NCI-H2196 treated with DMSO at 0.1 percent for 48 hours (cell line): ENCODE results near the gene TAOK3.
"Not testable (repeated sequence)": the region's sequence is repeated elsewhere in the genome, so short reads cannot be mapped to it uniquely, and the experiment has no call there.

Experiments used
- DNase-seq: peaks from one replicate; lab custom pipeline; 2025; ENCODE audit not compliant: unreplicated experiment; lab: John Stamatoyannopoulos, UW

Gene TAOK3

GRCh38 chr12:118344829-118345228, 27.9 kb downstream of the TAOK3 start:
- DNase-seq = no peak

- DNase-seq = no peak
These were observed 30.6 kb downstream of the TAOK3 start for GRCh38 chr12:118342090-118342489.

- no peak for DNase-seq
These were observed 35.4 kb downstream of the TAOK3 start for GRCh38 chr12:118337194-118337838.

- no peak for DNase-seq
These were observed 36.6 kb downstream of the TAOK3 start for GRCh38 chr12:118336123-118336522.

GRCh38 chr12:118334939-118335567, 37.7 kb downstream of the TAOK3 start:
- DNase-seq = no peak

GRCh38 chr12:118334241-118334640, 38.5 kb downstream of the TAOK3 start:
- no peak for DNase-seq

GRCh38 chr12:118332511-118332910, 40.2 kb downstream of the TAOK3 start:
- DNase-seq = no peak

GRCh38 chr12:118330421-118331018, 42.2 kb downstream of the TAOK3 start:
- DNase-seq = no peak

GRCh38 chr12:118328486-118329330, 44.0 kb downstream of the TAOK3 start:
- DNase-seq = no peak

- DNase-seq = no peak
These were observed 45.3 kb downstream of the TAOK3 start for GRCh38 chr12:118327391-118327790.

- no peak for DNase-seq
These were observed 45.7 kb downstream of the TAOK3 start for GRCh38 chr12:118326991-118327390.

- no peak for DNase-seq
These were observed 47.6 kb downstream of the TAOK3 start for GRCh38 chr12:118325081-118325480.

- DNase-seq = no peak
These were observed 53.1 kb downstream of the TAOK3 start for GRCh38 chr12:118319627-118320026.

GRCh38 chr12:118318744-118319143, 54.0 kb downstream of the TAOK3 start:
- DNase-seq = no peak

GRCh38 chr12:118317729-118318128, 55.0 kb downstream of the TAOK3 start:
- DNase-seq = no peak

- no peak for DNase-seq
These were observed 56.9 kb downstream of the TAOK3 start for GRCh38 chr12:118315821-118316220.

GRCh38 chr12:118312578-118312977, 60.1 kb downstream of the TAOK3 start:
- DNase-seq = no peak

- DNase-seq = no peak
These were observed 61.0 kb downstream of the TAOK3 start for GRCh38 chr12:118311666-118312065.

GRCh38 chr12:118310320-118310719, 62.4 kb downstream of the TAOK3 start:
- DNase-seq = no peak

- DNase-seq = not testable (repeated sequence)
These were observed 64.7 kb downstream of the TAOK3 start for GRCh38 chr12:118308006-118308405.

GRCh38 chr12:118307069-118307954, 65.4 kb downstream of the TAOK3 start:
- DNase-seq = no peak
